Measurements from ENCODE around the gene SEMA6C. TPM values are rescaled to one million over a fixed set of nuclear protein-coding genes. Genes with fewer than 3 reads are reported as not detected.

Gene SEMA6C
- total and polyA plus RNA-seq, 2 of the 13 experiments (the other 11 are each of a cell fraction or from before 2014, with no cell fraction given) = 1.4 to 2.9 TPM

DNA sequence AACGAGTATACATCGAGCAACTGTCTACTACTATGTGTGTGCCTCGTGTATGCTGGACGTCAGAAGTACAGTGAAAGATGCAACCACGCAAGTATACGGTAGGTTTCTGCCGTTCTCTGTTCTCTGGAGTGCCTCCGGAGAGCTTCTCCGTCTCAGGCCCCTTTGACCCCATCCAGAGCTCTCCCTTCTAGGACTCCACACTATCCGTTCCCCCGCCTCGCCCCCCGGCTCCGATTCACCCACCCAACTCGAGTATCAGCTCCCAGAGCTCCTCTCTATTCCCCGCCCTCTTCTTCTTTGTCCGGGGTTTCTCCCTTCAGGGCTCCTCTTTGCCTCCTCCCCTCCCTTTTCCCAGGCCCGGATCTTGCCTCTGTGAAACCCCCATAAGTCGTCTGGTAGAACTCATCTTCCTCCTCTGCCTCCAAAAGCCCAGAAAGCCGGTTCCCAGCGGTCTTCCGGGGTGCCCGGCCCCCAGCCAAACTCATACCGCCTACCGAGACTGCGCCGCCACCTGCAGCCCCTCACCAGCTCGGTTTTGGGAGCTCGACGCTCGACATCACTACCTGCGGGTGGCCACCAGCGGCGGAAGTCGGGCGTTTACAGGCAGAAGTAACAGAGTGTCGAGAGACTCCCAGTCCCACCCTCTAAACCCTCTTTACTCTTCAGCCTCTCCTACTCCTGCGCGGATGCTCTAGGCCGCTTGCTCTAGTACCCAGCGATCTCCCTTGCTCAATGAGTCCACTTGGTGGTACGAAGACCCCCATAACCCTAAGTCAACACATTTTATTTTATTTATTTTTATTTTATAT is 43.4 kb upstream of the SEMA6C start, which contains the start of gene VPS72 (continued):
- TF ChIP-seq ZNF609 (CRISPR knock-in tag; IDR thresholded peaks at IDR 0.05; ENCODE audit: borderline replicate concordance) = no peak
- TF ChIP-seq PHF5A (CRISPR knock-in tag; IDR thresholded peaks at IDR 0.05; ENCODE audit: low read depth, unreplicated experiment) = peak; percentile 76
- TF ChIP-seq, protein P1, sequence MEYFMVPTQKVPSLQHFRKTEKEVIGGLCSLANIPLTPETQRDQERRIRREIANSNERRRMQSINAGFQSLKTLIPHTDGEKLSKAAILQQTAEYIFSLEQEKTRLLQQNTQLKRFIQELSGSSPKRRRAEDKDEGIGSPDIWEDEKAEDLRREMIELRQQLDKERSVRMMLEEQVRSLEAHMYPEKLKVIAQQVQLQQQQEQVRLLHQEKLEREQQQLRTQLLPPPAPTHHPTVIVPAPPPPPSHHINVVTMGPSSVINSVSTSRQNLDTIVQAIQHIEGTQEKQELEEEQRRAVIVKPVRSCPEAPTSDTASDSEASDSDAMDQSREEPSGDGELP (IDR thresholded peaks at IDR 0.05; ENCODE audit: borderline replicate concordance, low read depth) = peak; percentile 56; the same call in 1 of the 2 replicates
- peak; percentile 51; the same call in 1 of the 2 replicates for TF ChIP-seq ZNF710 (CRISPR knock-in tag; IDR thresholded peaks at IDR 0.05; ENCODE audit: borderline replicate concordance)
- TF ChIP-seq HMG20B (CRISPR knock-in tag; conservative IDR thresholded peaks at IDR 0.05) = 0 out of 2 replicates have a peak, but pooled peaks have one; percentile 45
- no peak for TF ChIP-seq IRX3 (CRISPR knock-in tag; IDR thresholded peaks at IDR 0.05; ENCODE audit: borderline replicate concordance, low read depth)
- peak; percentile 84 for TF ChIP-seq ZNF687 (CRISPR knock-in tag; IDR thresholded peaks at IDR 0.05)
- TF ChIP-seq EZH2 (conservative IDR thresholded peaks at IDR 0.05; ENCODE audit: low read depth, low read length) = no peak
- TF ChIP-seq ZNF749 (CRISPR knock-in tag; IDR thresholded peaks at IDR 0.05; ENCODE audit: borderline replicate concordance) = no peak
- peak; percentile 43; the same call in 1 of the 2 replicates for TF ChIP-seq ZNF343 (CRISPR knock-in tag; IDR thresholded peaks at IDR 0.05)
- peak; percentile 39; the same call in 1 of the 2 replicates for TF ChIP-seq ZFP36L1 (CRISPR knock-in tag; IDR thresholded peaks at IDR 0.05)
- TF ChIP-seq ZNF232 (CRISPR knock-in tag; IDR thresholded peaks at IDR 0.05; ENCODE audit: borderline replicate concordance) = peak; percentile 66; the same call in 1 of the 2 replicates
- no peak for TF ChIP-seq DPF2 (CRISPR knock-in tag; IDR thresholded peaks at IDR 0.05; ENCODE audit: borderline replicate concordance, low read depth)
- peak; percentile 97 for TF ChIP-seq PHF20 (CRISPR knock-in tag; IDR thresholded peaks at IDR 0.05)
- TF ChIP-seq ZNF672 (CRISPR knock-in tag; IDR thresholded peaks at IDR 0.05) = no peak
- TF ChIP-seq CHD4 (IDR thresholded peaks at IDR 0.05; ENCODE audit: borderline replicate concordance, low read length) = no peak
